ENCODE data around the gene NPR3.

DNA sequence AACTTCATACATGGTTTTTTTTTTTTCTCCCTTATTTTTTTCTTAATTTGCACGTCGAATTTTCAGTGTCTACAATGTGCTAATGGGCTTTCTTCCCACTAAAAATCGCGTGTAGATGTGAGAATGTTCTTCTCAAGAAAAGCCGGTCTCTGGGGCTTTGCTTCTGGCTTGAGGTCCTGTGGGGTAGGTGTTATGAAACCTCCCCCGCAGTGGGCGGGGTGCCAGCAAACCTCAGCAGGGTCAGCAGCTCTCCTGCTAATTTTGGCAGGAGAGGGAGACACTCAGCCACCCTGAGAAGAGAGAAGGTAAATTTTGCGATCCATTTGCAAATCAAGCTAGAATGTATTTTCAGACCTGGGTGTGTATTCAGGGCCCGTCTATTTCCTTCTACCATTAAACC, 59.9 kb downstream of the NPR3 start:
- TF ChIP-seq CTCF (conservative IDR thresholded peaks at IDR 0.05) (no peak), EZH2 (IDR thresholded peaks at IDR 0.05; ENCODE audit: low read depth) (no peak)
